WTC11 (cell line): ENCODE data around the gene ZNF438.

Experiments used
- CREM ChIP-seq: sonication (generic); formaldehyde crosslinking; IDR thresholded peaks from 2 replicates; pipeline ENCODE4 v1.8.1; 2022; ENCODE audit warnings: mild to moderate bottlenecking, missing genetic modification reagents, moderate library complexity
- CTCF ChIP-seq: fragments of 200-600 bp; IDR thresholded peaks from 2 replicates; pipeline ENCODE4 v1.8.0; 2022; ENCODE audit warnings: antibody characterized with exemption
- ERG ChIP-seq: fragments of 250-450 bp; sonication (Bioruptor Pico); IDR thresholded peaks from 2 replicates; pipeline ENCODE4 v1.8.0; 2021; ENCODE audit warnings: mild to moderate bottlenecking
- MAX ChIP-seq: sonication (generic); formaldehyde crosslinking; IDR thresholded peaks from 2 replicates; pipeline ENCODE4 v1.8.0; 2022; ENCODE audit warnings: mild to moderate bottlenecking, missing genetic modification reagents

GRCh38 chr10:30832749-30833627 lies 198.7 kb downstream of the ZNF438 start:
- TF ChIP-seq CREM (CRISPR knock-in tag), result no peak
- no peak for TF ChIP-seq ERG
- no peak for TF ChIP-seq MAX (CRISPR knock-in tag)
- TF ChIP-seq CTCF, result no peak
